Measurements from ENCODE around the gene GPR78.

GRCh38 chr4:8594097-8595038 is 14.2 kb downstream of the GPR78 start:
- TF ChIP-seq POLR2A (IDR thresholded peaks at IDR 0.05; ENCODE audit: low read length) (no peak), GATA1 (IDR thresholded peaks at IDR 0.05; ENCODE audit: low read depth, low read length) (no peak)
